ENCODE measurements around the gene ADAMTS9. TPM values are rescaled to one million over a fixed set of nuclear protein-coding genes. Genes with fewer than 3 reads are reported as not detected.

Gene ADAMTS9
- total and polyA plus RNA-seq, 10 of the 15 experiments (the other 5 are each of a cell fraction or from before 2014, with no cell fraction given) = 0.08 TPM; not detected in 9

GRCh38 chr3:64705946-64706345 is 18.1 kb upstream of the ADAMTS9 start:
- no peak overlapping the region for H3K4me2 ChIP-seq (ENCODE audit: control insufficient read depth, insufficient read depth)
- intact Hi-C loops (cut with micrococcal nuclease; ENCODE audit: unreplicated experiment) (no loop called here), in situ Hi-C loops (cut with MboI) (no loop called here)
- no peaks in the 10 kb centered on the region for H3K79me2 ChIP-seq (ENCODE audit: control insufficient read depth, insufficient read depth, low read length)
- ATAC-seq (no peak), FAIRE-seq (no peak), DNase-seq (ENCODE audit: low read depth, low spot score) (no peak)
- WGBS (ENCODE audit: insufficient coverage, insufficient replicate concordance, low lambda C conversion rate, missing lambda C conversion rate) = 0% methylated on average over 2 of the region's 2 CpGs
- no peak overlapping the region for H3K27ac ChIP-seq (ENCODE audit: control insufficient read depth, insufficient read depth)
- H3K36me3 ChIP-seq (ENCODE audit: control insufficient read depth in 2 of 2, insufficient read depth in 2 of 2, low read length in 1 of 2) = no peaks in the 10 kb centered on the region
- no peak overlapping the region for H3K9ac ChIP-seq (ENCODE audit: control insufficient read depth, insufficient read depth, low read length)
- POLR2A ChIA-PET = no interaction called here
- H2AFZ ChIP-seq (ENCODE audit: control insufficient read depth, low read depth, low read length) = no peak overlapping the region
- H3K4me3 ChIP-seq = no peak overlapping the region
- no peaks in the 10 kb centered on the region for H3K27me3 ChIP-seq (replicated peaks in 1 of 2; ENCODE audit: control insufficient read depth in 2 of 2, insufficient read depth in 2 of 2, low read length in 1 of 2)
- RAD21 ChIA-PET (ENCODE audit: unreplicated experiment) = no interaction called here
- CTCF ChIA-PET = no interaction called here
- no peaks in the 10 kb centered on the region for H3K9me3 ChIP-seq (replicated peaks; ENCODE audit: control insufficient read depth, insufficient read depth, low read length)
- BruUV-seq (replicated peaks) = no TSS peak
- SMC1A ChIA-PET (ENCODE audit: uncharacterized antibody, unreplicated experiment) = no interaction called here
- no peaks in the 10 kb centered on the region for H4K20me1 ChIP-seq (ENCODE audit: control insufficient read depth, insufficient read depth)
- H3K4me1 ChIP-seq (ENCODE audit: control insufficient read depth, insufficient read depth, low read length) = no peaks in the 10 kb centered on the region
- TF ChIP-seq NFYB (IDR thresholded peaks at IDR 0.05; ENCODE audit: insufficient read depth, low read depth, low read length) (no peak), EP300 (IDR thresholded peaks at IDR 0.05; ENCODE audit: borderline replicate concordance in 1 of 2, control insufficient read depth in 1 of 2, low read depth in 2 of 2, low read length in 2 of 2) (no peak), RB1 (IDR thresholded peaks at IDR 0.05; ENCODE audit: borderline replicate concordance) (no peak), TBL1XR1 (IDR thresholded peaks at IDR 0.05; ENCODE audit: low read depth, low read length) (no peak), ZBED1 (IDR thresholded peaks at IDR 0.05; ENCODE audit: borderline replicate concordance) (no peak), NKRF (conservative IDR thresholded peaks at IDR 0.05) (no peak), ZBTB40 (IDR thresholded peaks at IDR 0.05; ENCODE audit: borderline replicate concordance) (no peak), MYC (IDR thresholded peaks at IDR 0.05; ENCODE audit: insufficient read depth, insufficient read length, insufficient replicate concordance, low read length, severe bottlenecking) (no peak), SMARCA5 (IDR thresholded peaks at IDR 0.05) (no peak), GABPA (IDR thresholded peaks at IDR 0.05; ENCODE audit: low read depth) (no peak), EZH2 (IDR thresholded peaks at IDR 0.05; ENCODE audit: borderline replicate concordance, control insufficient read depth, low read depth, low read length) (no peak), PRDM15 (CRISPR knock-in tag; IDR thresholded peaks at IDR 0.05) (no peak), POLR2A (IDR thresholded peaks at IDR 0.05; ENCODE audit: low read depth, low read length) (no peak)
